Measurements from ENCODE around the gene CCDC171.
A peak's percentile ranks its signal among the peaks of the same experiment; 100 is the strongest.

The CCDC171 gene

GRCh38 chr9:15718423-15718822 lies 165.6 kb downstream of the CCDC171 start:
- TF ChIP-seq CTCF (IDR thresholded peaks at IDR 0.05; ENCODE audit: control insufficient read depth, extremely low read depth, insufficient read depth) = no peak
- no peak for DNase-seq (ENCODE audit: low read depth)
- no peak overlapping the region for H3K4me3 ChIP-seq (ENCODE audit: low read depth, low read length)

GRCh38 chr9:15720861-15721260 lies 168.0 kb downstream of the CCDC171 start:
- H3K4me3 ChIP-seq (ENCODE audit: low read depth, low read length) = no peak overlapping the region
- no peak for TF ChIP-seq CTCF (IDR thresholded peaks at IDR 0.05; ENCODE audit: control insufficient read depth, extremely low read depth, insufficient read depth)
- DNase-seq (ENCODE audit: low read depth) = no peak

GRCh38 chr9:15722888-15723287 lies 170.0 kb downstream of the CCDC171 start:
- no peak overlapping the region for H3K4me3 ChIP-seq (ENCODE audit: low read depth, low read length)
- TF ChIP-seq CTCF (IDR thresholded peaks at IDR 0.05; ENCODE audit: control insufficient read depth, extremely low read depth, insufficient read depth) = no peak
- no peak for DNase-seq (ENCODE audit: low read depth)

- TF ChIP-seq CTCF (IDR thresholded peaks at IDR 0.05; ENCODE audit: control insufficient read depth, extremely low read depth, insufficient read depth) = no peak
- DNase-seq (ENCODE audit: low read depth) = no peak
- no peak overlapping the region for H3K4me3 ChIP-seq (ENCODE audit: low read depth, low read length)
Observed at GRCh38 chr9:15724016-15724415, 171.2 kb downstream of the CCDC171 start.

GRCh38 chr9:15724612-15725011 lies 171.8 kb downstream of the CCDC171 start:
- TF ChIP-seq CTCF (IDR thresholded peaks at IDR 0.05; ENCODE audit: control insufficient read depth, extremely low read depth, insufficient read depth) = no peak

GRCh38 chr9:15725953-15726352 lies 173.1 kb downstream of the CCDC171 start:
- TF ChIP-seq CTCF (IDR thresholded peaks at IDR 0.05; ENCODE audit: control insufficient read depth, extremely low read depth, insufficient read depth) = no peak
- DNase-seq (ENCODE audit: low read depth) = peak; percentile 10

More at GRCh38 chr9:15724612-15725011, 171.8 kb downstream of the CCDC171 start:
- DNase-seq (ENCODE audit: low read depth) = no peak
- no peak overlapping the region for H3K4me3 ChIP-seq (ENCODE audit: low read depth, low read length)

GRCh38 chr9:15729507-15729906 lies 176.7 kb downstream of the CCDC171 start:
- no peak for DNase-seq (ENCODE audit: low read depth)
- TF ChIP-seq CTCF (IDR thresholded peaks at IDR 0.05; ENCODE audit: control insufficient read depth, extremely low read depth, insufficient read depth) = no peak

More at GRCh38 chr9:15725953-15726352, 173.1 kb downstream of the CCDC171 start:
- no peak overlapping the region for H3K4me3 ChIP-seq (ENCODE audit: low read depth, low read length)

More at GRCh38 chr9:15729507-15729906, 176.7 kb downstream of the CCDC171 start:
- no peak overlapping the region for H3K4me3 ChIP-seq (ENCODE audit: low read depth, low read length)
